HG03280 (cell line): Measurements from ENCODE around the gene COX7A2L.
"Not testable (repeated sequence)": the region's sequence is repeated elsewhere in the genome, so short reads cannot be mapped to it uniquely, and the experiment has no call there.

Experiments used
- ATAC-seq: cut with Tn5 transposase; IDR thresholded peaks from one replicate; pipeline ENCODE4 v1.9.1; 2021; ENCODE audit warnings: mild to moderate bottlenecking, moderate library complexity; ENCODE audit not compliant: unreplicated experiment

Gene COX7A2L

GRCh38 chr2:42340045-42340937, 20.7 kb downstream of the COX7A2L start:
- no peak for ATAC-seq

- ATAC-seq = no peak
Observed at GRCh38 chr2:42339191-42339912, 21.7 kb downstream of the COX7A2L start.

- no peak for ATAC-seq
Observed at GRCh38 chr2:42338567-42339190, 22.3 kb downstream of the COX7A2L start.

- no peak for ATAC-seq
Observed at GRCh38 chr2:42337846-42338566, 23.0 kb downstream of the COX7A2L start.

GRCh38 chr2:42337356-42337820, 23.6 kb downstream of the COX7A2L start:
- ATAC-seq = no peak

- ATAC-seq = no peak
Observed at GRCh38 chr2:42336361-42336965, 24.6 kb downstream of the COX7A2L start.

- ATAC-seq = no peak
Observed at GRCh38 chr2:42335514-42336104, 25.4 kb downstream of the COX7A2L start.

GRCh38 chr2:42334865-42335264, 26.2 kb downstream of the COX7A2L start:
- ATAC-seq = not testable (repeated sequence)

- no peak for ATAC-seq
Observed at GRCh38 chr2:42334220-42334619, 26.8 kb downstream of the COX7A2L start.

- no peak for ATAC-seq
Observed at GRCh38 chr2:42333579-42333978, 27.4 kb downstream of the COX7A2L start.

GRCh38 chr2:42332575-42332974, 28.4 kb downstream of the COX7A2L start:
- no peak for ATAC-seq

- no peak for ATAC-seq
Observed at GRCh38 chr2:42331569-42332284, 29.3 kb downstream of the COX7A2L start.

GRCh38 chr2:42329736-42330135, 31.3 kb downstream of the COX7A2L start:
- no peak for ATAC-seq

GRCh38 chr2:42328923-42329322, 32.1 kb downstream of the COX7A2L start:
- no peak for ATAC-seq

GRCh38 chr2:42328148-42328833, 32.7 kb downstream of the COX7A2L start:
- ATAC-seq = no peak

- no peak for ATAC-seq
Observed at GRCh38 chr2:42327125-42327524, 33.9 kb downstream of the COX7A2L start.

GRCh38 chr2:42325609-42326008, 35.4 kb downstream of the COX7A2L start:
- ATAC-seq = no peak

- ATAC-seq = no peak
Observed at GRCh38 chr2:42324949-42325348, 36.1 kb downstream of the COX7A2L start.

GRCh38 chr2:42324244-42324643, 36.8 kb downstream of the COX7A2L start:
- no peak for ATAC-seq
